Skeletal muscle tissue (tissue), 4 donors: ENCODE measurements around the gene TULP3. TPM values are rescaled to one million over a fixed set of nuclear protein-coding genes. Genes with fewer than 3 reads are reported as not detected.
"Not testable (repeated sequence)": the region's sequence is repeated elsewhere in the genome, so short reads cannot be mapped to it uniquely, and the experiment has no call there.

Source experiments
- H3K27ac ChIP-seq: one replicate; pipeline ENCODE4 v1.7.0; 2013; ENCODE audit warnings: mild to moderate bottlenecking, low read depth, low read length, inconsistent platforms
- H3K27me3 ChIP-seq, 3 donors: one replicate each; pipeline ENCODE4 v1.7.0; 2013; ENCODE audit warnings: low read length in 3 of 3; ENCODE audit not compliant: control insufficient read depth in 3 of 3, insufficient read depth in 3 of 3
- H3K36me3 ChIP-seq, 3 donors: one replicate each; pipeline ENCODE4 v1.7.0; 2013; ENCODE audit warnings: low read length in 3 of 3; ENCODE audit not compliant: control insufficient read depth in 3 of 3, insufficient read depth in 3 of 3
- H3K4me1 ChIP-seq, 3 donors: one replicate each; pipeline ENCODE4 v1.7.0; 2013; ENCODE audit warnings: low read length in 3 of 3, mild to moderate bottlenecking in 3 of 3; ENCODE audit not compliant: control insufficient read depth in 3 of 3, insufficient read depth in 3 of 3
- H3K4me3 ChIP-seq, 3 donors: one replicate each; pipeline ENCODE4 v1.7.0; 2013; ENCODE audit warnings: low read length in 3 of 3
- H3K9ac ChIP-seq, 3 donors: one replicate each; pipeline ENCODE4 v1.7.0; 2013; ENCODE audit warnings: low read length in 3 of 3, mild to moderate bottlenecking in 3 of 3, moderate library complexity in 2 of 3, low read depth in 1 of 3
- H3K9me3 ChIP-seq, 3 donors: one replicate each; pipeline ENCODE4 v1.7.0; 2013; ENCODE audit warnings: low read length in 3 of 3; ENCODE audit not compliant: control insufficient read depth in 3 of 3
- total RNA-seq: library from RNA; depleted of rRNA; stranded (reverse); fragments of >200 nt; gene quantifications from one replicate; pipeline ENCODE4 v1.2.3, GENCODE V29; 2014
- donor health status: Osteomylitis.

The TULP3 gene
- total RNA-seq, 1 donor from 2014 or later = 23.5 TPM

GRCh38 chr12:2856051-2856450 lies 34.6 kb upstream of the TULP3 start:
- Histone ChIP-seq H3K4me1 (peaks cover 11 to 17% (median 15%) of the 10 kb centered on the region in 3 donors), H3K4me3 (no peak overlapping the region), H3K36me3 (peaks cover 0 to 5% (median 4%) of the 10 kb centered on the region in 3 donors), H3K27ac (no peak overlapping the region), H3K9me3 (no peaks in the 10 kb centered on the region), H3K9ac (no peak overlapping the region), H3K27me3 (no peaks in the 10 kb centered on the region)

DNA sequence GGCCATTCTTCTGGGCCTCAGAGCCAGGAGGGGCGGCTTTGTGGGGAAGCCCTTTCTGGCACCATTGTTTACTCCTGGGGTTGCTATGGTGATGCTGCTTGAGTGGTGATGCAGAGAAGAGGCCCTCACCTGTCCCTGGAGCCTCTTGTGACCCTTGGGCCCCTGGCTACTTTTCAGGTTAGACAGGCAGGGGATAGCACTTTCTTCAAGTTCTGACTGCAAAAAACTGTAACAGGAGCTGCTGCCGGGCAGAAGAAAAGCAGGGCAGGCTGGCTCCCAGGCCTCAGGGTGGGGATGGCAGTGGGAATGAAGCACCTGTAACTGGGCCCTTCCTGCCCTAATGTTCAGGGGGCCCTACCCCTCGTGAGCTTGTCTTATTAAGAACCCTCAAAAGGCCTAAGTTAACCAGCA lies 33.7 kb upstream of the TULP3 start, which contains the start of gene TEX52:
TEX52 (minus strand) TSS at position 19 of the 411 bp plus-strand sequence; CDS start at position 6, 13 bp downstream.
- Histone ChIP-seq H3K27me3 (no peaks in the 10 kb centered on the region), H3K27ac (no peak within 1 kb of the TSS), H3K4me1 (peaks cover 11 to 17% (median 15%) of the 10 kb centered on the region in 3 donors), H3K36me3 (peaks cover 0 to 5% (median 4%) of the 10 kb centered on the region in 3 donors), H3K4me3 (no peak within 1 kb of the TSS), H3K9me3 (no peaks in the 10 kb centered on the region), H3K9ac (no peak within 1 kb of the TSS)

- Histone ChIP-seq H3K27me3 (no peaks in the 10 kb centered on the region), H3K9ac (no peak overlapping the region), H3K27ac (no peak overlapping the region), H3K36me3 (peaks cover 0 to 5% (median 4%) of the 10 kb centered on the region in 3 donors), H3K9me3 (no peaks in the 10 kb centered on the region), H3K4me3 (no peak overlapping the region), H3K4me1 (peaks cover 11 to 17% (median 15%) of the 10 kb centered on the region in 3 donors)
Observed at GRCh38 chr12:2857576-2857975, 33.1 kb upstream of the TULP3 start.

DNA sequence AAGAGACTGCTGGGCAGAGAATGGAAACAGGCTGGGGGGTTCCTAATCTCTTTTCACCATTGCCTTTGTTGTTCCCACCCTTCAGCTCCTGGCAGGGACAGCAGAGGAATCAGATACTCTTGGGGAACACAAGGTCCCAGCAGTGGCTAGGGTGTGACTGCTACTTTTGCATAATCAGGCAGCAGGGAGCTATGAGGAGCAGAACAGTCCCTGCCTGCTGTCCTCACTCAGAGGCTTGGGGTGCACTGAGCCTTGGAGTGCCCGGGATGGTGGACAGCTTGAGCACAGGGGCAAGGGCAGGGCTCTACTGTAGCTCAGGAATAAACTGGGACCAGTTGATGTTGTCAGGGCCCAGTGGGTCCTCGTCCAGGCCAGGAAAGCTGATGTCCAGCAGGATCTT lies 32.4 kb upstream of the TULP3 start:
- H3K9ac ChIP-seq = peak overlapping the region in 1 of 3 donors; percentile 57
- H3K4me1 ChIP-seq = peaks cover 11 to 17% (median 17%) of the 10 kb centered on the region in 3 donors
- no peak overlapping the region for H3K27ac ChIP-seq
- H3K4me3 ChIP-seq = no peak overlapping the region
- no peaks in the 10 kb centered on the region for H3K27me3 ChIP-seq
- peaks cover 0 to 5% (median 4%) of the 10 kb centered on the region in 3 donors for H3K36me3 ChIP-seq
- H3K9me3 ChIP-seq = no peaks in the 10 kb centered on the region

- Histone ChIP-seq H3K4me1 (peaks cover 9 to 17% (median 14%) of the 10 kb centered on the region in 3 donors), H3K4me3 (no peak overlapping the region), H3K36me3 (peaks cover 0 to 5% (median 4%) of the 10 kb centered on the region in 3 donors), H3K9ac (no peak overlapping the region), H3K27ac (peak overlapping the region; percentile 28), H3K27me3 (no peaks in the 10 kb centered on the region), H3K9me3 (no peaks in the 10 kb centered on the region)
Observed at GRCh38 chr12:2858944-2859421, 31.7 kb upstream of the TULP3 start.

GRCh38 chr12:2860170-2860569 lies 30.5 kb upstream of the TULP3 start:
- Histone ChIP-seq H3K4me1 (peaks cover 9 to 19% (median 14%) of the 10 kb centered on the region in 3 donors), H3K9me3 (no peaks in the 10 kb centered on the region), H3K4me3 (no peak overlapping the region), H3K9ac (no peak overlapping the region), H3K27ac (no peak overlapping the region), H3K27me3 (no peaks in the 10 kb centered on the region), H3K36me3 (peaks cover 0 to 5% (median 2%) of the 10 kb centered on the region in 3 donors)

GRCh38 chr12:2862876-2863275 lies 27.8 kb upstream of the TULP3 start:
- Histone ChIP-seq H3K36me3 (no peaks in the 10 kb centered on the region), H3K27ac (no peak overlapping the region), H3K4me3 (no peak overlapping the region), H3K4me1 (peaks cover 9 to 18% (median 14%) of the 10 kb centered on the region in 3 donors), H3K9me3 (no peaks in the 10 kb centered on the region), H3K27me3 (no peaks in the 10 kb centered on the region), H3K9ac (peak overlapping the region in 1 of 3 donors; percentile 33)

GRCh38 chr12:2863402-2863801 lies 27.3 kb upstream of the TULP3 start:
- not testable (repeated sequence) for H3K4me3 ChIP-seq, H3K27ac ChIP-seq

GRCh38 chr12:2864198-2864597 lies 26.5 kb upstream of the TULP3 start:
- peaks cover 0 to 5% (median 3%) of the 10 kb centered on the region in 3 donors for H3K4me1 ChIP-seq
- no peaks in the 10 kb centered on the region for H3K36me3 ChIP-seq
- no peak overlapping the region for H3K4me3 ChIP-seq
- H3K27me3 ChIP-seq = no peaks in the 10 kb centered on the region
- H3K27ac ChIP-seq = no peak overlapping the region
- no peaks in the 10 kb centered on the region for H3K9me3 ChIP-seq
- no peak overlapping the region for H3K9ac ChIP-seq

More at GRCh38 chr12:2863402-2863801, 27.3 kb upstream of the TULP3 start:
- not testable (repeated sequence) for H3K9me3 ChIP-seq, H3K9ac ChIP-seq, H3K27me3 ChIP-seq, H3K36me3 ChIP-seq
- peaks cover 7 to 13% (median 10%) of the 10 kb centered on the region in 3 donors for H3K4me1 ChIP-seq

DNA sequence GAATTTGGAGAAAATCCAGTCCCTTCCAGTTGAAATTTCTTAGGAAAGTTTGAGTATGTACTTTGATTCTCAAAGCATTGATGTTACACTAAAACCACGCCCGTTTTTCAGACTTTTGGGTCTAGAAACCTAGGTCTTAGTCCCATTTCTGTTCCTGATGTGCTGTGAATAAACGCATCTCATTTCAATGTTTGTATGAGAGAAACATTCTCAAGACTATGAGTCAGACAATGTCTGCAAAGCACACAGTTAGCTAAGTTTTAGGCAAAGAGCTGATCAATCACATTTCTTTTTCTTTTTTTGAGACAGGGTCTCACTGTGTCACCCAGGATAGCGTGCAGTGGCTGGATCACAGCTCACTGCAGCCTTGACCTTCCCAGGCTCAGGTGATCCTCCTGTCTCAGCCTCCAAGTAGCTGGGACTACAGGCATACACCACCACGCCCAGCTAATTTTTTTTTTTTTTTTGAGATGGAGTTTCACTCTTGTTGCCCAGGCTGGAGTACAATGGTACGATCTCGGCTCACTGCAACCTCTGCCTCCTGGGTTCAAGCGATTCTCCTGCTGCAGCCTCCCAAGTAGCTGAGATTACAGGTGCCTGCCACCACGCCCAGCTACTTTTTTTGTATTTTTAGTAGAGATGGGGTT lies 21.6 kb upstream of the TULP3 start:
- not testable (repeated sequence) for H3K4me3 ChIP-seq, H3K27ac ChIP-seq, H3K36me3 ChIP-seq, H3K4me1 ChIP-seq, H3K9ac ChIP-seq, H3K9me3 ChIP-seq, H3K27me3 ChIP-seq
